Fibroblast of skin of scalp (primary cell): ENCODE results near the gene CNIH3.

ENCODE experiments used
- DNase-seq: peaks from one replicate; pipeline ENCODE4 v3.0.0-alpha.2; 2013

The CNIH3 gene

DNA sequence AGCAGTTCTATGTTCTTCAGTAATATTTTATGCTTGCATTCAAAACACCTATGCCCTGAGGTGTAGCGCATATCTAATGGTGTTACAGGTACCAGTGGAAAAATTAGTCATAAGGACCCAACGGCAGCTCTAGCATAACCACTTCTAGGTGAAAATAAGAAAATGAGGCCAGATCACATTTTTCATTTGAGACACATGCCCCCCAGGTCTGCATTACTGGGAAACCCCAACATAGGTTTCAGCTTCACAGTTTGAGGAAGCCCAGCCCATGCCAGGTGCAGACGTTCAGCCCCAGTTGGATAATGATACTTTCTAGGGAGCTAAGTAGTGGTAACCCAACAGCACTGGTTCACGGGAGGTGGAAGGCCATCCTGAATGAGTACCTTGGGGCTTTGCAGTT is 129.8 kb downstream of the CNIH3 start:
- no peak for DNase-seq

GRCh38 chr1:224747578-224747977 is 131.5 kb downstream of the CNIH3 start:
- peak; percentile 40 for DNase-seq

DNA sequence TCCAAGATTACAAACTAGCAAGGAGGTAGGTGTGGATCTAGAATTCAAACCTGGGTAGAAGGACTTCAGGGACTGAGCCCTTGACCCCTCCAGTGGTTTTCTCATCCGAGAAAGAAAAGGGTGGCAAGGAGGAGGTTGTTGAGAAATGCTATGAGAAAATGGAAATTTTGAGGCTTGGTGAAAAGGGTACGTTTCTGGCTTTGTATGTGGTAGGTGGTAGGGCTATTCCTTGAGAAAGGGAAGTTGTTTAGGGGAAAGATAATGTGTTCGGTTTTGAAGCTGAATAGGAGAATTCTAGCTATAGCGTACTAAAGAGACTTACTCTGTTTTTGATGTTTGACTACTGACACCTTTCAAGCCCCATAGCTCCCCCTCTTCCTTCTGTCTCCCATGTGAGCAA is 133.8 kb downstream of the CNIH3 start:
- DNase-seq: no peak

DNA sequence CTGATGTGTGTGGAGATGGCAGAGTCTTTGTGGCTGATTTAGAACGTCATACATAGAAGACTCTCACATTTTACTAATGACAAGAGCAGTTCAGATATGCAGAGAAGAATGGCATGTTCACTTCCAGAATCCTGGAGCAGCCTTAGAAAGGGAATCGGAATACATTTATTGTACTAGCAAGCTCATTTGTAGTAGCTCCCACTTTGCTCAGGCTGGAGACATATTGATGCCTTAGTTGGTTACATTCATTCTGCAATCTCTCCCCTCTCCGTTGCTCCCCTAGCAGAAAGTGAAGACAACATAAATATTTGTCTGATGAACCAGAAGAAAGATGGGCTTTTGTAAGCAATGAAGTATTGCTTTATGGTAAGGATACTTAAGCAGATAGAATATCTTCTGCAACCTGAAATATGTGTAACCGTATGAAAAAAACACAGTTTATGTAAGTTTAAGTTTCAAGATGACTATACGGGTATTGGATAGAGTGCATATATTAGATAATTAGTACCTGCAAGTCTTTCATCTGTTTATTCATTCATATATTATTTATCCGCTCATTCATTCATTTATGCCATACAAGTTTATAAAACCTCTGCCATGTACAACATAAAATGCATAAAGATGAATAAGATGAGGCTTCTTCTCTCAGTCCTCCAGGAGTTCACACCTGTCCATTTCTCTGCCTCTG is 135.7 kb downstream of the CNIH3 start:
- no peak for DNase-seq

DNA sequence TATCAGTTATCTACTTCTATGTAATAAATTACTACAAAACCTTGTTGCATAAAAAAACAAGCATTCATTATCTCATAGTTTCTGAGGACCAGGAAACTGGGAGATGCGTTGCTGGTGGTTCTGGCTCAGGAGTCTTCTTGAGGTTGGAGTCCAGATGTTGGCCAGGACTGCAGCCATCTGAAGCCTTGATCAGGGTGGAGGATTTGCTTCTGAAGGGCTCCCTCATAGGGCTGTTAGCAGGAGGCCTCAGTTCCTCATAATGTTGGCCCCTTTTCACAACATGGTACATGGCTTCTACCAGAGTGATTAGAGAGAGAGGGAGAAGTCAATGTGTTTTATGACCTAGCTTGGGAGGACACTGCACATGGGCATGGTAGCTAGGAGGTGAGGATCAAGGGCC is 137.4 kb downstream of the CNIH3 start:
- no peak for DNase-seq

- no peak for DNase-seq
Measured at GRCh38 chr1:224755586-224755985, 139.5 kb downstream of the CNIH3 start.

- DNase-seq: no peak
Measured at GRCh38 chr1:224757508-224757907, 141.4 kb downstream of the CNIH3 start.

DNA sequence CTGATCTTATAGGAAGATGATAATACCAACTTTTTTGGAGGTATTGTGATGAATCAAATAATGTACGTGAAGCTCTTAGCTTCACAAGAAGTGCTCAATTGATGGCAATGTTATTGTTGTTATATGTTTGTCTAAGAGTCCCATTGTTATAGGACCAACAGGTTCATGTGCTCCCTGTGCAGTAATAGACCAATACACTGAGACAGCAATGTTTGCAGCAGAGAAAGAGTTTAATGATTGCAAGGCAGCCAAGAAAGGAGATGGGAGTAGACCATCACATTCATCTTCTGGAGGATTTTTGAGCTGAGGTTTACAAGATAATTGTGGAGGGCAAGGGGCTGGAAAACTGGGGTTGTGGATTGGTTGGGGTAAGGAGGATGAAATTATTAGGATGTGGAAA is 143.0 kb downstream of the CNIH3 start:
- DNase-seq: no peak

GRCh38 chr1:224759681-224760091 is 143.6 kb downstream of the CNIH3 start:
- DNase-seq: no peak

DNA sequence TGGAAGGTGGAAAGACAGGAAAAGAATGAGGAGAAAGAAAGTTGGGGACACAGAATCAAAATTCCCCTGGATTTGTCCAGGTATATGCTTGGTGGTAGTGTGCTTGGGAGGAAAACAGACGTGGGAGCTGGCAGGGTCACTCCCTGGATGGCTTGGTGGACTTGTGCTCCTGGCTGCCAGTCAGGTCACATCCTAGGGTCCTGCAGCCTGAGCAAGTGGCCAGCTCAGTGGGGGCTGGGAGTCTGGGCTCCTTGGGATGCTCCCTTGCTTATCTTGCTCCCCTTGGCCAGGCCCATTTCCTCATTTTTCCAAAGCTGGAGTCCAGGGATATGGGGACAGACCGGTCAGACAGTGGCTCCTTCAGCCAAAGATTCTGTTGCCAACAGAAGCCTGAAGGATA is 144.0 kb downstream of the CNIH3 start:
- no peak for DNase-seq

- DNase-seq: no peak
Measured at GRCh38 chr1:224761245-224761644, 145.1 kb downstream of the CNIH3 start.

GRCh38 chr1:224762046-224762445 is 145.9 kb downstream of the CNIH3 start:
- DNase-seq: no peak

DNA sequence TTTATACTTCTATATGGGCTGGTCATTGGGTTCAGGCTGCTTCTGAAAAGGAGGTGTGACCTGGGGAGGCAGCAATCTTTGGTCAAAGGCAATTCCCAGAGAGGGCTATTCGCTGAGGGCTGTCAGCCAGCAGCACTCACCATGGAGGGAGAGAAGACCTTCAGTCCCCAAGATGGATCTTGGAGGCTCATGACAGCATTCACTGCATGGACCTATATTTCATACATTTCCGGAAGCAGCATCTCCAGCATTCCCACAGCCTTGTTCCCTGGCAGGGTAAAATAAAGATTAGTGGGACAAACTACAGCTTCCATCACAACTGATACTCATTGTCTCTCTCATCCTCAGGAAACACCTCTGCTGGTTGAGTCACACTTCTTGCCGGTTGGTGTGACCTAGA is 146.6 kb downstream of the CNIH3 start:
- DNase-seq: no peak

- no peak for DNase-seq
Measured at GRCh38 chr1:224763126-224763775, 147.1 kb downstream of the CNIH3 start.

GRCh38 chr1:224766266-224766665 is 150.1 kb downstream of the CNIH3 start:
- DNase-seq: no peak

DNA sequence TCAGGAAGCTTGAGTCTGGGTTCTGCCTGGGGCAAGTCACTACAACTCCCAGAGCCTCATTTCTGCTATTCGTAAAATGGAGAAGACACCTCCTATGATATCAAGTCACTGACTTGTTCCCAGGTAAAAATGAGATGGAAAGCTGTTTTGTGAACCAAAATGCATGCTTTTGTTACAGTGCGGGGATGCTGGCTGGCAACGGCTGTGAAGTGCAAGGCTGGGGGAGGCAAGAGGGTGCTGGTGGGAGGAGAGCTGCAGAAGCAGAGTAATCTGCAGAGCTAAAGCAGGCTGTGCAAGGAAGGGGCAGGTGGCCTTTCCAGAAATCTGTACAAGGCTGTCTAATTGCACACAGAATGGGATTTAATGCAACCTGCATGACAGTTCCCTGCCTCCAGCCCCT is 150.9 kb downstream of the CNIH3 start:
- no peak for DNase-seq

DNA sequence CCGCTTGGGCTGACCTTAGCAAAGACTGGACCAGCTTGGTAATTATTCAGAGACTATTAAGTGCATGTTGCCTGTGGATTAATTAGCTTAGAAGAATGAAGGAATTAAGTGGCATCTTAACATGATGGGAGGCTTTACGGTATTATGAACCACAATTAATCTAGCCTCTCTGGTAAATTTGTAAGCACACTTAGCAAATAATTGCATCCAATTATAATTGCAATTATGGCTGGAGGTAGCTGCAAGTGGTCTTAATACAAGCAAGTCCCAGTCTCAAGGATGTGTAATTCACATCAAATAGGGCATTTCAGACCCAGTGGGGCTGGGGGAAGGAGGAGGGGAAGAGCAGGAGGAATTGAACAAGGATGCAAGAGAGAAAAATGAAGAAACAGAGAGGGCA is 151.6 kb downstream of the CNIH3 start:
- no peak for DNase-seq

- no peak for DNase-seq
Measured at GRCh38 chr1:224768971-224769370, 152.9 kb downstream of the CNIH3 start.

- no peak for DNase-seq
Measured at GRCh38 chr1:224769452-224770335, 153.6 kb downstream of the CNIH3 start.

DNA sequence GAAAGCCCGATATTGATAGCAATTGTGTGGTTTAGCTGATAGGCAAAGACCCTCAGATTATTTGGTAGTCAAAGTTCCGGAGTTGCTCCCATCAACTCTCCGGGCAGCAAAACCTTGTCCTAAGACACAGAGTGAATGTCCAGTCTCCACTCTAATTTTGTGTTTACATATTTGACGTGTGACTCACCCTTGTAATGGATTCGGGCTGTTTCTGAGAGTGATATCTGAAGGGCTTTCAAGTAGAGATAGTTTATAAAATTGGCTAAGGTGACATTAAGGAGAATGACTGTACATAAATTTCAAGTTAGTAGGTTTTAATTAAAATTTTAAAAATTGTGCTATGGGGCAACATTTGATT is 154.2 kb downstream of the CNIH3 start:
- DNase-seq: peak; percentile 40

- no peak for DNase-seq
Measured at GRCh38 chr1:224773646-224774045, 157.5 kb downstream of the CNIH3 start.

DNA sequence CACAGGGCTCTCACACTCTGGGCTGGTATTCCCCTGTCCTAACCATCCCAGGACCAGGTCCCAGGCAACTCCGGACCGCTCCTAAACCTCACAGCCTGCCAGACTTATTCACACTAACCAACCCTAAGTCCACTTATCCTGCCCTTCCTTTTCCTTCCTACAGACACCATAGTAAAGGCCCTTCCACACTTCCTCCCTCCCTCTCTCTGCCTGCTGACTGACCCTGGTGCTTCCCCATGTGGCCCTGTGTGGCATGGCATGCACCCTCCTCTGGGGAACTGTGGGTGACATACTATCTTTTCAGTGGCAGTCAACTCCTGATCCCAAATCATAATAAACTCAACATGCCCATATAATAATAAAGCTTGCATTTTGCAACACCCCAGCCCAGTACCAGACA is 158.3 kb downstream of the CNIH3 start:
- DNase-seq: no peak

- no peak for DNase-seq
Measured at GRCh38 chr1:224777180-224777579, 161.1 kb downstream of the CNIH3 start.

DNA sequence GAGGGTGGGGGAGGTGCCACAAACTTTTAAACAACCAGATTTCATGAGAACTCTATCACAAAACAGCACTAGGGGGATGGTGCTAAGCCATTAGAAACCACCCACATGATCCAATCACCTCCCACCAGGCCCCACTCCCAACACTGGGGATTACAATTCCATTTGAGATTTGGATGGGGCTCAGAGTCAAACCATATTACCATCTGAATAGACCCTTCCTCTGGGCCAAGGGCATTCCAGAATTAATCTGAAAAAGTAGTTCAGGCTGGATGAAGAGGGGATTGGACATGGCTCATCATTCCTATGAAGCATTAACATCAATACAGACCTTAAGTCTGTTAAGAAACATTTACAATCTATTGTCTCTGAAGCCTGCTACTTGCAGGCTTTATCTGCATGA is 163.4 kb downstream of the CNIH3 start:
- no peak for DNase-seq
